NCI-H82 treated with DMSO at 0.1 percent for 48 hours (cell line): ENCODE results near the gene FES.
"Not testable (repeated sequence)": the region's sequence is repeated elsewhere in the genome, so short reads cannot be mapped to it uniquely, and the experiment has no call there.

Experiments
- DNase-seq: peaks from one replicate; lab custom pipeline; 2025; ENCODE audit not compliant: unreplicated experiment; lab: John Stamatoyannopoulos, UW

FES gene

DNA sequence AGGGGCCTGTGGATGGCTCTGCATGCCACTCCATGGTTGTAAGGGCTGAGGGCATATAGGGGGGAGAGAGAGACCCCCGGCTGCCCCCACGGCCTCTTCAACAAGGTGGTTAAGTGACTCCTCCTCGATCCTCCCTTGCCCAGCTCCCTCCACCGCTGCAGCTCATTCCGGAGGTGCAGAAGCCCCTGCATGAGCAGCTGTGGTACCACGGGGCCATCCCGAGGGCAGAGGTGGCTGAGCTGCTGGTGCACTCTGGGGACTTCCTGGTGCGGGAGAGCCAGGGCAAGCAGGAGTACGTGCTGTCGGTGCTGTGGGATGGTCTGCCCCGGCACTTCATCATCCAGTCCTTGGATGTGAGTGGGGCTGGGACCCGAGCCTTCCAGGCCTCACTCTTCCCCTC is 6.5 kb downstream of the FES start:
- no peak for DNase-seq

DNA sequence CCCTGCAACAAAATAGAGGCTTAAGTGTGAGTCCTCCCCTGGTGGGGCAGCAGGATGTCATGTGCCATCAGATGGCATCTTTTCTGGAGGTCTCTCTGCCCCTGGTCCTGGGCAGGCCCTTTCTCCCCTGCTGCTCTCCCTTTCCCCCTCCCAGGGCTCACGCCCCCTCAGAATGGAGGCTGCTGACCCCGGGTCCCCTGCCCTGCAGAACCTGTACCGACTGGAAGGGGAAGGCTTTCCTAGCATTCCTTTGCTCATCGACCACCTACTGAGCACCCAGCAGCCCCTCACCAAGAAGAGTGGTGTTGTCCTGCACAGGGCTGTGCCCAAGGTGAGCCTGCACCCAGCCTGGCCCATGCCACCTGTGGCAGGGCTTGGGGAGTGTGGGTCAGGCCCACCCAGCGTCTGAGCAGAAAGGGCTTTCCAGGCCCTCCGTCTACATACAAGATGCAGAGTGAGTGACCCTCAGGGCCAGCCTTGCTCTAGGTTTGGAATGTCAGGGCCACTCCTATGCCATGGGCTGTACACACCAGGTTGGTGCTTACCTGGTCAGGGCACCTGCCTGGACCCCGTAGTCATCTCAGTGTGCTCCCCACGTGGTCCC is 7.1 kb downstream of the FES start:
- DNase-seq = no peak

DNA sequence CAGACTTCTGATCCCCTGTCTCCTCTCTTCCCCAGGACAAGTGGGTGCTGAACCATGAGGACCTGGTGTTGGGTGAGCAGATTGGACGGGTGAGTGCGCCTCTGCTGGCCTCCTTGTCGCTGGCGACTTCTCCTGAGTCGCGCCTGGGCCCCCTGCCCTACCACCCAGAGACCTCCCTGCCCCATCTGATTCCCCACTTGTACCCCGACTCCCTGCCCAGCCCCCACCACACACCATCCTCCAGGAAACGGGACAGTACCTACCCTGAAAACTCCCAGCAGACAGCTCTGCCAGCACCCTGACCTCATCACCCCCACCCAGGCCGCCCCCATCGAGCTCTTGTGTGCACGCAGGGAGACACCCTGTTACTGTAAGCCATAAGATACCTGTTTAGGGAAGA is 7.7 kb downstream of the FES start:
- DNase-seq = no peak

DNA sequence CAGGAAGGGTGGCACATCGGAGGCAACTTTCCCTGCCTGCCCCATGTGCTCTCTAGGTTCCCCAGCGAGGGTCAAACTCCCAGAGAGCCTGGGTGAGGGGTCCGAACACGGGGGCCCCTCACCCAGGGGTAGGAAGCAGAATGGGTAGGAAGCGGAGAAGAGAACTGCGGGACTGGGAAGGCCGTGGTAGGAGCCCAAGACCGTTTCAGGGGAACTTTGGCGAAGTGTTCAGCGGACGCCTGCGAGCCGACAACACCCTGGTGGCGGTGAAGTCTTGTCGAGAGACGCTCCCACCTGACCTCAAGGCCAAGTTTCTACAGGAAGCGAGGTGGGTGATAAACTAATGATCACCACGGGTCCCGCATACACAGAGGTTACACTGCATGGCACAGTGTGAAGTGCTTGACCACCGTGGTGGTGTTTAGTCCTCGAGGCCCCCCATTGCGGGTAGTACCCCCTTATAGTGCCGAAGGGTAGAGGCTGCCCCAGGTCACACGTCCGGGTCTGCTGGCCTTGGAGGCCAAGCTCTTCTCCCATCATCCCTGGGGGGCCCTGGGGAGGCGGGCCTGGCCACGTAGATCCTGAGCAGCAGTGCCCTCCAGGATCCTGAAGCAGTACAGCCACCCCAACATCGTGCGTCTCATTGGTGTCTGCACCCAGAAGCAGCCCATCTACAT is 8.3 kb downstream of the FES start:
- no peak for DNase-seq

DNA sequence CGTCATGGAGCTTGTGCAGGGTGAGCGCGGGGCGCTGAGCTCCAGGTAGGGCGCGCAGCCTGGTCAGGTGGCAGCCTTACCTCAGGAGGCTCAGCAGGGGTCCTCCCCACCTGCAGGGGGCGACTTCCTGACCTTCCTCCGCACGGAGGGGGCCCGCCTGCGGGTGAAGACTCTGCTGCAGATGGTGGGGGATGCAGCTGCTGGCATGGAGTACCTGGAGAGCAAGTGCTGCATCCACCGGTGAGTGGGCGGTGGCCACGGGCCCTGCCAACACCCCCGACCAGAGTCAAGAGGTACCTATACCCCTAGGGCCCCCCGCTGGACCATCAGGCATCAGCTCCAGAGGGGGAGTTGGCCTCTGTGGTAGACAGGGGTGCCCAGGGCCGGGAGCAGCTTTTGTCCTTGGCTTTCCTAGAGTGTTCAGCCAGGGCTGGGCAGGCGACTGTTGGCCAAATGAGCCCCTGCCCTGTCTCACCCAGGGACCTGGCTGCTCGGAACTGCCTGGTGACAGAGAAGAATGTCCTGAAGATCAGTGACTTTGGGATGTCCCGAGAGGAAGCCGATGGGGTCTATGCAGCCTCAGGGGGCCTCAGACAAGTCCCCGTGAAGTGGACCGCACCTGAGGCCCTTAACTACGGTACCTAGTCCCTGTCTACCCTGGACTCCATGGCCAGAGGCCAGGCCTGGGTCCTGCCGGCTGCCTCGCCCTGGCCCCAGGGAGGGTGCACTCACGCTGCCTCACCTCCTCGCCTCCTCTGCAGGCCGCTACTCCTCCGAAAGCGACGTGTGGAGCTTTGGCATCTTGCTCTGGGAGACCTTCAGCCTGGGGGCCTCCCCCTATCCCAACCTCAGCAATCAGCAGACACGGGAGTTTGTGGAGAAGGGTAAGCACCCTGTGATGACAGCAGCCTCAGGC is 9.1 kb downstream of the FES start:
- no peak for DNase-seq

DNA sequence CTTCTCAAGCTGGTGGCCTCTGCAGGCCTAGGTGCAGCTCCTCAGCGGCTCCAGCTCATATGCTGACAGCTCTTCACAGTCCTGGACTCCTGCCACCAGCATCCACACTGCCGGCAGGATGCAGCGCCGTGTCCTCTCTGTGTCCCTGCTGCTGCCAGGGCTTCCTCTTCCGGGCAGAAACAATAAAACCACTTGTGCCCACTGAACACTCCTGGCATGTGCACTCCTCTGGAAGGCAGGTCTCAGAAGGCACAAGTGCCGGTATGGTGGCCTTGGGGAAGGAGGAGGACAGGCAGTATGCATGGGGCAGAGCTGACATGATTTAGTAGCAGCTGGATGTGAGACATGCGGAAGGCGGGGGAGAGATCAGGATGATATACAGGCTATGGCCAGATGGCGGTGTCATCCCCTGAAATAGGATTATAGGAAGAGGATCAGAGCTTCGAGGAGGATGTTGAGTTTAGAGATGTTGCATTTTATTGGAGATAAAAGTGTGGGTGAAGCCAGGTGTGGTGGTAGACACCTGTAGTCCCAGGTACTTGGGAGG is 11.3 kb downstream of the FES start:
- DNase-seq = peak; percentile 96

DNA sequence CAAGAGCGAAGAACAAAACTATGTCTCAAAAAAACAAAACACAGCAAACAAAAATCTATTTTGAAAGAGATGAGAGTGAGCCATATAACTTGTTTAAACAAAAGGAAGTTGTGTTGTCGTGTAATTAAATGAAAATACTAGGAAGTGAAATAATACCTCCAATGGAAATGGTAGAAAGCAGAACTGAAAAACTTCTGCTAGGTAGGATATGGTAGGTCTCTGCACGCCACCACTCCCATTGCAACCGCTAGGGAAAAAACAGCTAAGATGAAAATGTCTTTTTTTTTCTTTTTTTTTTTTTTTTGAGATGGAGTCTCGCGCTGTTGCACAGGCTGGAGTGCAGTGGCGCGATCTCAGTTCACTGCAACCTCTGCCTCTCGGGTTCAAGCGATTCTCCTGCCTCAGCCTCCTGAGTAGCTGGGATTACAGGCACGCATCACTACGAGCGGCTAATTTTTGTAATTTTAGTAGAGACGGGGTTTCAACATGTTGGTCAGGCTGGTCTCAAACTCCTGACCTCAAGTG is 12.9 kb downstream of the FES start:
- not testable (repeated sequence) for DNase-seq

DNA sequence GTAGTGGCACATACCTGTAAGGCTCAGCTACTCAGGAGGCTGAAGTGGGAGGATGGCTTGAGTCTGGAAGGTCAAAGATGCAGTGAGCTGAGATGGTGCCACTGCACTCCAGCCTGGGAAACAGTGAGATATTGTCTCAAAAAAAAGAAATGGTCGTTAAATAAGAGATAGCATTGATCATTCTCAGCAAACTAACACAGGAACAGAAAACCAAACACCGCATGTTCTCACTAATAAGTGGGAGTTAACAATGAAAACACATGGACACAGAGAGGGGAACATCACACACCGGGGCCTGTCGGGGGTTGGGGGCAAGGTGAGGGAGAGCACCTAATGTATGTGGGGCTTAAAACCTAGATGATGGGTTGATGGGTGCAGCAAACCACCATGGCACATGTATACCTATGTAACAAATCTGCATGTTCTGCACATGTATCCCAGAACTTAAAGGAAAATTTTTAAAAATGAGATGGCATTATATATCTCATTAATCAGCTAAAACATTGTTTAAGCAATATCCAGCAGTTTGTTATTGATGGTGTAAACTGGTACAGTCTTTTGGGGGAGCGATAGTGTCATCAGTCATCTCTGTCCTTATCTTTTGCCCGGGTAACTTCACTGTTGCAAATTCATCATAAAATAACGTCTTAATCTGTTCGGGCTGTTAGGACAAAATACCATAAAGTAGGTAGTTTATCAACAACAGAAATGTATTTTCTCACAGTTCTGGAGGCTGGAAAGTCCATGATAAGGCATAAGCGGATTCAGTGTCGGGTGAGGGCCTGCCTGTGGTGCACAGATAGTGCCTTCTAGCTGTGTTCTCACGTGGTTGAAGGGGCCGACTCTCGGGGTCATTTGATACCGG is 17.1 kb downstream of the FES start:
- no peak for DNase-seq

DNA sequence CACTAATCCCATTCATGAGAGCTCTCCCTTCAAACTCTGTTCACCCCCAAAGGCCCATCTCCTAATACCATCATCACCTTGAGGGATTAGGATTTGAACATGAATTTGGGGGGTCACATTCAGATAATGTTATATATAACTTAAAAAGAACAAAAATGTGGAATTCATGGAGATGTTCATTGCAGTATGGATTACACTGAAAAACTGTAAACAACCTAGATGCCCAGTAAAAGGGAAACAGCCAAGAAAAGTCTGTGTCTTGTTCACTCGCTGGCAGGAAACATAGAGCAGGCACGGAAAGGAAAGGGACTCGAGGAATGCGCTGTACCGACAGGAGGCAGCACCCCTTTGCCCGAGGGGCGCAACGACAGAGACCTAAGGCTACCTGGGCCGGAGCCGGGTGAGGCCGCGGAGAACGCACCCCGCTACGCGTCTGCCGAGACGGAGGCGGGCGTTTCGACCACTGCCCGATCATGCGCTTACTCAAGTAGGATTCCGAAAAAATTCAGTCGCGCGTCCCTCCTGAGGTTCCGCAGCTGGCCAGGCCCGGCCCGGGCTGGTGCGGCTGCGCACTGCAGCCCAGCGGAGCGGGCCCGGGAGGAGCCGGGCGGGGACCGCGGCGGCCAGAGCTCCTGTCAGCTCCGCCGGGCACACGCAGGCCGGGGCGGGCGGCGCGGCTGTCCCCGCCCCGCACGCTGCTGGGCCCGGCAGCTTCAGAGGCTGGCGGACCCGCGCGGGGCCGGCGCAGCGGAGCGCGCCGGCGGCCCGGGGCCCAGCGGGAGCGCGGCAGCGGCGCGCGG is 17.9 kb downstream of the FES start:
- peak; percentile 44 for DNase-seq

DNA sequence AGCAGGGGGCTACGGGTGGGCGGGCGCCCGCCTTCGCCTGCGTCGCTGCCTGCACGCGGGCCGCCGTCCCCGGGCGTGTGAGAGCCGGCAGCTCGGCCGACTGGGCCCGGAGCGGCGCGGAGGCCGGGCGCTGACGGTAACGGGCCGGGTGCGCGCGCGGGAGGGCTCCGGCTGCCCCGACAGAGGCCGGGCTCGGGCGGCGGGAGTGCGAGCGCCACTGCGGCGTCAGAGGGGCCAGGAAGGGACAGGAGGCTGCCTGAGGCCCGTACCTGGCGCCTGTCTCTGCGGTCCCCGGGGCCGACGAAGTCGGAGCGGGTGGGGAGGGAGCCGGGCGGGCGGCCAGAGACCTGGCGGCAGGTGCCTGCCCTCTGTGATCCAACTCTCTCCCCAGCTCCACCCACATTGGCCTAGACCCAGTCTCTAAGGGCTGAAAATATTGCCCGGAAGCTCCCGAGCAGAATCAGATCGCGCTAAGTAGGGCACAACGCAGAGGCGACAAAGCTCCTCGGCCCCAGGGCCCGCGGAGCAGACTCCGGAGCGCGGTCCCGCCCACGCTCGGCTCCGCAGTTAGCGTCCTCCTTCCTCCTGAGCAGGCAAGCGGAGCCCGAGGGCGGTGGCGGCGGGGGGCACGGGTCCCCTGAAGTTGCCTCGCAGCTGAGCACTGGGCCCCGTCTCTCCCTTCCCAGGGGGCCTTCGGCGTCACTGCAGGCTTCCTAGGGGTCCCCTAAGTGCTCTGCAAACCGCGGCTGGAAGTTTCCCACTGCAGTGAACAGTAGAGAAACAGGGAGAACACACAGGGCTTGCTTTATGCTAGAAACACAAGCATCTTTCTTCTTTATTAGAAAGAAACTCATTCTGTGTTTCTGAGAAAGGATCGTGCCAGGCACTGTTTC is 18.8 kb downstream of the FES start, which contains the start of gene MAN2A2:
Gene MAN2A2, plus strand, starts transcription at position 463 of the 893 bp plus-strand sequence. CDS start 906 bp downstream, outside the sequence.
- no peak for DNase-seq

DNA sequence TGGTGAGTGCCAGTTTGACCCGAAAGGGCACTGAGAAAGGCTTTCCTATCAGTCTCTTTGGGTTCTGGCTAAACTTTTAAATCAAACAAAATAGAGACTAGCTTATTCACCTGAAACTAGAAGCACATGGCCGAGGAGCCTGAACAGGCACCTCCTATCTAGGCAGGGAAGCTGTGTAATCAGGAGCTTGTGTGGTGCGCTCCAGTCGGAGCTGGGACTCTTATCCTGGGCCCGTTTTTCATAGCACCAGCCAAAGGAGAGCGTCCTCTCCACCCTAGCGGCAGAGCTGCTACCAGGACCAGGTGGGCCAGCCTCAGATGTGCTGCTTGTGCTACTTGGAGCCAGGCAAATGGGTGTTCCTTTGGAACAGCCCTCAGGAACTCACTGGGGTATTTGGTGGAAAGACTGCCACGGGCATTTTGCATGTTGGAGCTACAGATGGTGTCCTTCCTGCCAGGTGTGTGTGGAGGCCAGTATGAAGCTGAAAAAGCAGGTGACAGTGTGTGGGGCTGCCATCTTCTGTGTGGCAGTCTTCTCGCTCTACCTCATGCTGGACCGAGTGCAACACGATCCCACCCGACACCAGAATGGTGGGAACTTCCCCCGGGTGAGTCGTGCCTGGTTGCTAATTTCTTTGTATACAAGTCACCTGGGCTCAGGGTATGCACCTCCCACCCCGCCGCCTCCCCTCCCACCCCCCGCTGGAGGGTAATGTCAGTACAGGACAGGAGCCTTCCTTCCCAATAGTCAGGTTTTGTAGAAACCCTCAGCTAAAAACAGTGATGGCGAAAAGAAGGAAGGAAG is 19.6 kb downstream of the FES start:
- DNase-seq = no peak

DNA sequence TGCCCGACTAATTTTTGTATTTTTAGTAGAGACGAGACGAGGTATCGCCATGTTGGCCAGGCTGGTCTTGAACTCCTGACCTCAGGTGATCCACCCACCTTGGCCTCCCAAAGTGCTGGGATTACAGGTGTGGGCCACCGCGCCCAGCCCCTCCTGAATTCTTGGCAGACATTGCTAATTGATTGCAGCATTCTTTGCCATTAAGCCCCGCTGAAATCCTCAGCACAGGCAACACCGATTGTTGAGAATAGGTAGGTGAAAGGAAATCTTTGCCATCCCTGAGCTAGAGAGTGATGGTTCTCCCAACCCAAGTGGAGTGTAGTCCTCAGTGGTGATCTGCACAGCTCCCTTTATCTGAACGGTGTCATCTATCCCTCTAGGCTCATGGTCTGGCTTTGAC is 20.4 kb downstream of the FES start:
- no peak for DNase-seq

DNA sequence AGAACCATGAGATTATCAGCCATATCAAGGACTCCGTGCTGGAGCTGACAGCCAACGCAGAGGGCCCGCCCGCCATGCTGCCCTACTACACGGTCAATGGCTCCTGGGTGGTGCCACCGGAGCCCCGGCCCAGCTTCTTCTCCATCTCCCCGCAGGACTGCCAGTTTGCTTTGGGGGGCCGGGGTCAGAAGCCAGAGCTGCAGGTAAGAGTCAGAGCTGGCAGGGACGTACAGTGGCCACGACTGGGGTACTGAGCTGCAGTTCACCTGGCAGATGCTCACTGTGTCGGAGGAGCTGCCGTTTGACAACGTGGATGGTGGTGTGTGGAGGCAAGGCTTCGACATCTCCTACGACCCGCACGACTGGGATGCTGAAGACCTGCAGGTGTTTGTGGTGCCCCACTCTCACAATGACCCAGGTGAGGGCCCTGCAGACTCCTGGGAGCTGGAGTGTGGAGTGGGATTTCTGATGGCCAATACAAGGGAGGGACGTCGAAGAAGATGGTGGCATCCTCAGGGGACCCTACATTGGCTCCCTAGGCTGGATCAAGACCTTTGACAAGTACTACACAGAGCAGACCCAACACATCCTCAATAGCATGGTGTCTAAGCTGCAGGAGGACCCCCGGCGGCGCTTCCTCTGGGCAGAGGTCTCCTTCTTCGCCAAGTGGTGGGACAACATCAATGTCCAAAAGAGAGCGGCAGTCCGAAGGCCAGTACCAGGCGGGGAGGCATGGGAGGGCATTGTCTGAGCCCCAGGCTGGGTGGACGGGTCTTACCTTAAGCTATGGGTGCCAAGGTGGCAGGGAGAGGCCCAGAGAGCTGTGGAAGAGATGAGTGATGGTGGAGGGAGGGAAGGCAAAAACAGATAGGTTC is 21.2 kb downstream of the FES start:
- DNase-seq = no peak

DNA sequence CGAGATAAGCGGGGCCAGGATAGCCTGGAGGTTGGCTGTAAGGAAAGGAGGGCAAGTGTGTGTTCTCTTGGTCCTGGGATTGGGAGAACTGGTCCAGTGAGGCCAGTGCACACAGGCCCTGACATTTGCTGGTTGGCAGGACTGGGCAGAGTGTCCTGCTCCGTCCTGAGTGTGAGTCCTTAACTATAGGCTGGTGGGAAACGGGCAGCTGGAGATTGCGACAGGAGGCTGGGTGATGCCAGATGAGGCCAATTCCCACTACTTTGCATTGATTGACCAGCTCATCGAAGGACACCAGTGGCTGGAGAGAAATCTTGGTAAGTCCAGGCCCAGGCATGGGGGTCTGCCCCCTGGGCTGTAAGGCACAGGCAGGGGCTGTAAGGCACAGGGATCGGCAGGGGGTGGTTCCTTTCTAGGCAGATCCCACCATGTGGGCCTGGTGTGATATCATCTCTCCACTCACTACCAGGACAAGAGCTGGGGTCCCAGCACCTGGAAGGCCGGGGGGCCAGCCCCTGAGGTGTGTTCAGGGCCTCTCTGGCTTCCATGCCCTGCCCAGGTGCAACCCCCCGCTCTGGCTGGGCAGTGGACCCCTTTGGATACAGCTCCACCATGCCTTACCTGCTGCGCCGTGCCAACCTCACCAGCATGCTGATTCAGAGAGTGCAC is 22.0 kb downstream of the FES start:
- no peak for DNase-seq

DNA sequence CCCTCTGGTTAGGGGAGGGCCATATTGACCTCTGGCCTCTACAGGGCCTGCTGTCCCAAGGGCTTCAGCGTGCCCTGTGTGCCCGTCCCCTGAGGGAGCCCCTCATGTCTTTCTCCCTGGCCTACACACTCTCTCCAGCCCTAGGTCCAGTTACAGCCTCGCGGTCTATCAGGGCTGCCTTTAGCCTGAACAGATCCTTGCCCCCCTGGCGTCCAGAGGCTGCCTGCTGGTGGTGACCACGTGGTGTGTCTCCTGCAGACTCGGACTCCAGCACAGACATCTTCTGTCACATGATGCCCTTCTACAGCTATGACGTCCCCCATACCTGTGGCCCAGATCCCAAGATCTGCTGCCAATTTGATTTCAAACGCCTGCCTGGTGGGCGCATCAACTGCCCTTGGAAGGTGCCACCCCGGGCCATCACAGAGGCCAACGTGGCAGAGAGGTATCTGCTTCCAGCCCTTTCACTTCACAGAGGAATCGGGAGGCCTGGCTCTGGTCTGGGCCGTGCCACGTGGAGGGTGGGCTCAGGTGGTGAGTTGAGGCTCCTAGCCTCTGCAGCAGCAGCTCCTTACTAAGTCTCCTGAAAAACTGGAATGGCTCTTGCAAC is 22.9 kb downstream of the FES start:
- DNase-seq = no peak
